ENCODE results near the gene AGMAT. TPM values are rescaled to one million over a fixed set of nuclear protein-coding genes. Genes with fewer than 3 reads are reported as not detected.

AGMAT gene
- total and polyA plus RNA-seq, 2 of the 13 experiments (the other 11 are each of a cell fraction or from before 2014, with no cell fraction given): 59.1 to 174 TPM

GRCh38 chr1:15526490-15527339 lies 58.1 kb downstream of the AGMAT start, which contains the start of gene DNAJC16 (continued):
- peak; percentile 89 for TF ChIP-seq ZNF687 (CRISPR knock-in tag; IDR thresholded peaks at IDR 0.05)
- no peak for TF ChIP-seq ZFP82 (CRISPR knock-in tag; IDR thresholded peaks at IDR 0.05; ENCODE audit: borderline replicate concordance)
- no peak for TF ChIP-seq AHDC1 (CRISPR knock-in tag; IDR thresholded peaks at IDR 0.05; ENCODE audit: borderline replicate concordance)
- TF ChIP-seq ZBTB49 (CRISPR knock-in tag; IDR thresholded peaks at IDR 0.05; ENCODE audit: borderline replicate concordance): no peak
- TF ChIP-seq NAIF1 (CRISPR knock-in tag; IDR thresholded peaks at IDR 0.05; ENCODE audit: borderline replicate concordance): peak; percentile 66; the same call in 1 of the 2 replicates
- TF ChIP-seq ZBTB8A (CRISPR knock-in tag; IDR thresholded peaks at IDR 0.05; ENCODE audit: borderline replicate concordance, low read depth): no peak
- no peak for TF ChIP-seq PRMT3 (CRISPR knock-in tag; IDR thresholded peaks at IDR 0.05; ENCODE audit: borderline replicate concordance, low read depth)
- TF ChIP-seq CREB3 (CRISPR knock-in tag; IDR thresholded peaks at IDR 0.05): no peak
- TF ChIP-seq THAP7 (CRISPR knock-in tag; IDR thresholded peaks at IDR 0.05): peak; percentile 80
- no peak for TF ChIP-seq HNF4A (CRISPR knock-in tag; IDR thresholded peaks at IDR 0.05)
- TF ChIP-seq CBX1 (IDR thresholded peaks at IDR 0.05; ENCODE audit: low read depth): peak; percentile 88
